GM19351 (cell line): ENCODE results near the gene CRY2.

Experiments
- ATAC-seq: cut with Tn5 transposase; IDR thresholded peaks from one replicate; pipeline ENCODE4 v1.9.1; 2021; ENCODE audit warnings: mild to moderate bottlenecking, moderate library complexity; ENCODE audit not compliant: unreplicated experiment

Gene CRY2

GRCh38 chr11:45847911-45848316, 639 bp downstream of the CRY2 start:
- ATAC-seq: peak; percentile 21

GRCh38 chr11:45848654-45849081, 1.4 kb downstream of the CRY2 start:
- no peak for ATAC-seq

GRCh38 chr11:45850446-45850845, 3.2 kb downstream of the CRY2 start:
- ATAC-seq: no peak

GRCh38 chr11:45851228-45851627, 4.0 kb downstream of the CRY2 start:
- ATAC-seq: no peak

- ATAC-seq: peak; percentile 18
Observed at GRCh38 chr11:45852018-45852711, 4.9 kb downstream of the CRY2 start.

- peak; percentile 66 for ATAC-seq
Observed at GRCh38 chr11:45852712-45853101, 5.4 kb downstream of the CRY2 start.

- no peak for ATAC-seq
Observed at GRCh38 chr11:45853332-45854219, 6.3 kb downstream of the CRY2 start.

GRCh38 chr11:45855308-45855707, 8.0 kb downstream of the CRY2 start:
- no peak for ATAC-seq

- ATAC-seq: no peak
Observed at GRCh38 chr11:45856044-45856468, 8.8 kb downstream of the CRY2 start.

- ATAC-seq: no peak
Observed at GRCh38 chr11:45857961-45858474, 10.7 kb downstream of the CRY2 start.

- ATAC-seq: no peak
Observed at GRCh38 chr11:45858751-45859398, 11.6 kb downstream of the CRY2 start.

- ATAC-seq: no peak
Observed at GRCh38 chr11:45859661-45860140, 12.4 kb downstream of the CRY2 start.

GRCh38 chr11:45860348-45860747, 13.1 kb downstream of the CRY2 start:
- ATAC-seq: no peak

GRCh38 chr11:45860764-45861510, 13.7 kb downstream of the CRY2 start:
- no peak for ATAC-seq

GRCh38 chr11:45864041-45864440, 16.8 kb downstream of the CRY2 start:
- ATAC-seq: no peak

- no peak for ATAC-seq
Observed at GRCh38 chr11:45869551-45869950, 22.3 kb downstream of the CRY2 start.

GRCh38 chr11:45870706-45871105, 23.4 kb downstream of the CRY2 start:
- no peak for ATAC-seq

- ATAC-seq: no peak
Observed at GRCh38 chr11:45871638-45872037, 24.4 kb downstream of the CRY2 start.

- ATAC-seq: no peak
Observed at GRCh38 chr11:45872651-45873356, 25.5 kb downstream of the CRY2 start.

GRCh38 chr11:45876401-45876800, 29.1 kb downstream of the CRY2 start:
- ATAC-seq: no peak
